CD4-positive, alpha-beta T cell treated with Interleukin-2 at 100 ng/mL for 4 hours (primary cell): ENCODE results near the gene IL17C.

Experiments used
- DNase-seq: peaks from one replicate; pipeline ENCODE4 v3.0.0-alpha.2; 2020; ENCODE audit warnings: low spot score

Gene IL17C

GRCh38 chr16:88610080-88610479, 28.3 kb upstream of the IL17C start:
- no peak for DNase-seq

GRCh38 chr16:88610909-88611812, 27.2 kb upstream of the IL17C start:
- DNase-seq: no peak

- no peak for DNase-seq
Measured at GRCh38 chr16:88613293-88613692, 25.1 kb upstream of the IL17C start.

- no peak for DNase-seq
Measured at GRCh38 chr16:88613911-88614817, 24.2 kb upstream of the IL17C start.

- no peak for DNase-seq
Measured at GRCh38 chr16:88614818-88615580, 23.4 kb upstream of the IL17C start.

- no peak for DNase-seq
Measured at GRCh38 chr16:88616320-88616719, 22.1 kb upstream of the IL17C start.

GRCh38 chr16:88616736-88617135, 21.6 kb upstream of the IL17C start:
- DNase-seq: no peak

- DNase-seq: no peak
Measured at GRCh38 chr16:88617268-88618031, 20.9 kb upstream of the IL17C start.

GRCh38 chr16:88618182-88618955, 20.0 kb upstream of the IL17C start:
- DNase-seq: no peak

DNA sequence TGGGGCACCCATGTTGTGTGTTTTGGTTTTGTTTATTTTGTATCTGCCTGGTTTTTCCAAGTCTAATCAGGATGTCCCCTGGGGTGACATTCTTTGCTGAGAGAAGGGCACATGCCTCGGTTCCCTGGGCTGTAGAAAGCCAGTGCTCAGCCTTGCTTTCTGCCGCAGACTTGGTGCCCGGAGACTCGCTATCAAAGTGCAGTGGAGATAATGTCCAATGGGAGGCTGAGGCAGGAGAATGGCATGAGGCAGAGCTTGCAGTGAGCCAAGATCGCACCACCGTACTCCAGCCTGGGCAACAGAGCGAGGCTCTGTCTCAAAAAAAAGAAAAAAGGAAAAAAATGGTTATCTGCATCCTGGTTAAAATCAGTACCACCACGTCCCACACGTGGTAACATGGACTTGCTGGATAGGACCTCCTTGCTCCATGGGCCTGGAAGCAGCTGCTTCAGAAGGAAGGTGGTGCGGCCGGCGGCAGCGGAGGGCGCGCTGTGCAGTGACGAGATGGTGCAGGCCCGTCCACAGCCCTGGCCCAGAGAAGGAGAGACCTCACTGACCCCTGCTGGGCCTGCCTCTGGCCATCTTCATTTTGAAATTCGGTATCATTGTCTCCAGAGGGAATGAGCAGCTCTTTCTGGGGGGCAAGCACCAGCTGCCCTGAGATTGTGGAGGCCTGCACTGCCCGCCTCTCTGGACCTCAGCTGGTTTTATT, 19.3 kb upstream of the IL17C start:
- no peak for DNase-seq

GRCh38 chr16:88619859-88620815, 18.2 kb upstream of the IL17C start:
- DNase-seq: peak; percentile 79

DNA sequence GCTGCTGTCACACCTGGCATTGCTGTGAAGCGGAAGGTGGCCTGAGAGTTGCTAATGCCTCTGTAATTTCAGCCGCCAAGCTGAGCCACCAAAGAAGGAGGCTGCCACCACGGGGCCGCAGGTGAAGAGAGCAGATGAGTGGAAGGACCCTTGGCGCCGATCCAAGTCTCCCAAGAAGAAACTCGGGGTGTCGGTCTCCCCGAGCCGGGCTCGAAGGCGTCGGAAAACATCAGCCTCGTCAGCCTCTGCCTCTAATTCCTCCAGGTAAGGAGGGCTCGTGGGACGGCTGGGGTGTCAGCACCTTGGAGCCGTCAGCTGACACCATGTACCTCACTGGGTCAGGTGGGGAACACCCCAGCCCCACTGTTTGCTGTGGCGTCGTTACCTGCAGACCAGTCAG, 16.2 kb upstream of the IL17C start:
- no peak for DNase-seq

- no peak for DNase-seq
Measured at GRCh38 chr16:88622866-88623265, 15.5 kb upstream of the IL17C start.

DNA sequence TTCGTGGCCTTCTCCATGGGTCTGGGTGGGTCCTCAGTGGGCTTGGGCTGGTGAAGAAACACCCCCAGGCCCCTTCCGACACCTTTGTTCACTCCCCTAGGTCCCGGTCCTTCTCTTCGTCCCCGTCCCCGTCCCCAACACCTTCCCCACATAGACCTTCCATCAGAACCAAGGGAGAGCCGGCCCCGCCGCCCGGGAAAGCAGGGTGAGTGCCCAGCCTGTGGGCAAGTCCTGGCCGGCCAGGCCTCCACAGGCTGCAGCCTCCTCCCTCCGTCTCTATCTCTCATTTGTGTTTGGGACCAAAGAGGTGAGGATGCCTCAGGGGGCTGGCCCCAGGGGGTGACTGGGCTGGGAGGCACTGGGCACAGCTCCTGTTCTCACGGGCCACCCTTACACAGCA, 14.5 kb upstream of the IL17C start:
- DNase-seq: no peak

DNA sequence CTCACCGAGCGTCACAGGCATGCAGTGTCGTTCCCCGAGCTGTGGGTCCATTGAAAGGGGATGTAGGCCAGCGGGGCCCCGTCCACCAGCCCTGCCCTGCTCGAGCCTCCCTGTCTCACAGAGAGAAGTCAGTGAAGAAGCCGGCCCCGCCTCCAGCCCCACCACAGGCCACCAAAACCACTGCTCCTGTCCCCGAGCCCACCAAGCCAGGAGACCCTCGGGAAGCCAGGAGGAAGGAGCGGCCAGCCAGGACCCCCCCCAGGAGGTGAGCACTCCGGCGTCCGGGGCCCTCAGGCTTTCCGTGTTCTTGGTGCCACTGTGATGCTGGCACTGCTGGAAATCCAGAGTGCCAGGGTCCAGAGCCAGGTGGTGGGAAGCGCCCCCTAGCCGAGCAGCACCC, 13.9 kb upstream of the IL17C start:
- DNase-seq: no peak

DNA sequence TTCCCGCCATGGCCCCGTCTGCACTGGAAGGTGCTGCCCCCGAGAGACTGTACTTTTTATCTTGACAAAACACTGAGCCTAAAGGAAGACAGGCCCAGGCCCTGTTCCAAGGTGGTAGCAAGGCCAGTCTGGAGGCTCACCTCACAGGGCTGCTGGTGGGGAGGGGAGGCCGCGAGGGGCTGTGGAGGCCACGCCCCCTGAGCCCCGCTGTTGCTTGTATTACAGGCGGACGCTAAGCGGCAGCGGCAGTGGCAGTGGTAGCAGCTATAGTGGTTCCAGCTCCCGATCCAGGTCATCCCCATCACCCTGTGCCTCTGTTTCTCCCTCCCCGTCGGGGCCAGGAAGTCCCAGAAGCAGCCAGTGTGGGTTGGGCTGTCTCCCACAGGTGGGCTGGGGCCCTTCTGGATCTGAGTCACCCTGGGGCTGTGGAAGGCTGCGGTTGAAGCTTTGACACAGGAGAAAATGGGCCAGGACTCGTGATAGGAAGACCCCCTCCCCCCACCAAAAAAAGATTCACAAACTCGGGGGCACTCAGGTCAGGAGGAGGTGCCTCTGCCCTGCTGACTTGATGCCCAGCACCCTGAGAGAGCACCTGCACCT, 13.3 kb upstream of the IL17C start:
- DNase-seq: no peak

- DNase-seq: no peak
Measured at GRCh38 chr16:88626646-88627045, 11.7 kb upstream of the IL17C start.
